HEK293T (cell line): Measurements from ENCODE around the gene MRPL42.

Source experiments
- BHLHE40 ChIP-seq: fragments of 450-650 bp; IDR thresholded peaks from 2 replicates; pipeline ENCODE4 v1.6.1; 2016; ENCODE audit warnings: mild to moderate bottlenecking, moderate library complexity, borderline replicate concordance
- FOXA1 ChIP-seq: fragments of 450-650 bp; IDR thresholded peaks from 2 replicates; pipeline ENCODE4 v1.6.1; 2016; ENCODE audit warnings: mild to moderate bottlenecking
- FOXM1 ChIP-seq: fragments of 450-650 bp; IDR thresholded peaks from 2 replicates; pipeline ENCODE4 v1.6.1; 2017; ENCODE audit warnings: mild to moderate bottlenecking, borderline replicate concordance
- SP1 ChIP-seq: fragments of 450-650 bp; IDR thresholded peaks from 2 replicates; pipeline ENCODE4 v1.6.1; 2017
- TARDBP ChIP-seq: fragments of 450-650 bp; IDR thresholded peaks from 2 replicates; pipeline ENCODE4 v1.6.1; 2016

- TF ChIP-seq TARDBP (no peak), BHLHE40 (no peak), FOXA1 (no peak), SP1 (no peak), FOXM1 (no peak)
Measured at GRCh38 chr12:93468008-93468371, 676 bp downstream of the MRPL42 start.
